D721Med (cell line): ENCODE results near the gene MEF2A.

Source experiments
- DNase-seq: peaks from one replicate; pipeline ENCODE4 v3.0.0; 2011; ENCODE audit warnings: low spot score; ENCODE audit not compliant: insufficient read length
- FAIRE-seq: peaks from 2 replicates; lab custom pipeline; 2011; peaks lifted over from hg19 to GRCh38; lab: Jason Lieb, UNC
- TF ChIP-seq, protein P1 (sequence below): IDR thresholded peaks from 2 replicates; pipeline ENCODE4 v1.5.1; 2012; ENCODE audit warnings: mild to moderate bottlenecking, control low read depth; ENCODE audit not compliant: insufficient read depth; ENCODE audit errors: missing control alignments

The MEF2A gene

DNA sequence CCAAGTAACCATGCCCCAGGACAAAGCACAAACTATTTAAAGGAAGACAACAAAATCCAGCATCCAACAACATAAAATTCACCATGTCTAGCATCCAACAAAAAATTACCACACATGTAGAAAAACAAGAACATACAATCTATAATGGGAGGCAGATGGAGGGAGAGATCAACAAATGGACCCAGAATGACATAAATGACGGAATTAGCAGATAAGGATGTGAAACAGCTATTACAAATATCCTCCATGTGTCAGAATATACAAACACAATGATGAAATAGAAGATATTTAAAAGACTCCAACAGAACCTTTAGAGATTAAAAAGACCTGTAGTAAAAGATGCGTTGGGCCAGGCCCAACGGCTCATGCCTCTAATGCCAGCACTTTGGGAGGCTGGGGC lies 156.6 kb downstream of the MEF2A start:
- DNase-seq = no peak

DNA sequence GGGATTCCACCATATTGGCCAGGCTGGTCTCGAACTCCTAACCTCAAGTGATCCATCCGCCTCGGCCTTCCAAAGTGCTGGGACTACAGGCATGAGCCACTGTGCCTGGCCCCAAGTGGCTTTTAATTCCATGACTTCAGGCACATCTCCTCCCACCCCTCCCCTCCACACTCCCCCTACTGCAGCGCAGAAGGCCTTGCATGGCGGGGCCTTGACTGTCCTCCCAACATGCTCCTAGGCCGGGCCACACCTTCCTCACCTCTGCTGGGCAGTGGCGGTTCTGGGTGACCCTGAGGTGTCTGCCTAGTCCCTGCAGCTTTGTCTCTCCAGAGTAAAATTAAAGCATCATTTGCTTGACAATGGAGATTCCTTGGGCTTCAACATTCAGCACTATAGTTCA lies 160.5 kb downstream of the MEF2A start:
- no peak for FAIRE-seq
- TF ChIP-seq, protein P1, sequence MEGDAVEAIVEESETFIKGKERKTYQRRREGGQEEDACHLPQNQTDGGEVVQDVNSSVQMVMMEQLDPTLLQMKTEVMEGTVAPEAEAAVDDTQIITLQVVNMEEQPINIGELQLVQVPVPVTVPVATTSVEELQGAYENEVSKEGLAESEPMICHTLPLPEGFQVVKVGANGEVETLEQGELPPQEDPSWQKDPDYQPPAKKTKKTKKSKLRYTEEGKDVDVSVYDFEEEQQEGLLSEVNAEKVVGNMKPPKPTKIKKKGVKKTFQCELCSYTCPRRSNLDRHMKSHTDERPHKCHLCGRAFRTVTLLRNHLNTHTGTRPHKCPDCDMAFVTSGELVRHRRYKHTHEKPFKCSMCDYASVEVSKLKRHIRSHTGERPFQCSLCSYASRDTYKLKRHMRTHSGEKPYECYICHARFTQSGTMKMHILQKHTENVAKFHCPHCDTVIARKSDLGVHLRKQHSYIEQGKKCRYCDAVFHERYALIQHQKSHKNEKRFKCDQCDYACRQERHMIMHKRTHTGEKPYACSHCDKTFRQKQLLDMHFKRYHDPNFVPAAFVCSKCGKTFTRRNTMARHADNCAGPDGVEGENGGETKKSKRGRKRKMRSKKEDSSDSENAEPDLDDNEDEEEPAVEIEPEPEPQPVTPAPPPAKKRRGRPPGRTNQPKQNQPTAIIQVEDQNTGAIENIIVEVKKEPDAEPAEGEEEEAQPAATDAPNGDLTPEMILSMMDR = no peak
- no peak for DNase-seq

More for the DNA sequence above, 156.6 kb downstream of the MEF2A start:
- FAIRE-seq = no peak
- TF ChIP-seq, protein P1 = no peak

DNA sequence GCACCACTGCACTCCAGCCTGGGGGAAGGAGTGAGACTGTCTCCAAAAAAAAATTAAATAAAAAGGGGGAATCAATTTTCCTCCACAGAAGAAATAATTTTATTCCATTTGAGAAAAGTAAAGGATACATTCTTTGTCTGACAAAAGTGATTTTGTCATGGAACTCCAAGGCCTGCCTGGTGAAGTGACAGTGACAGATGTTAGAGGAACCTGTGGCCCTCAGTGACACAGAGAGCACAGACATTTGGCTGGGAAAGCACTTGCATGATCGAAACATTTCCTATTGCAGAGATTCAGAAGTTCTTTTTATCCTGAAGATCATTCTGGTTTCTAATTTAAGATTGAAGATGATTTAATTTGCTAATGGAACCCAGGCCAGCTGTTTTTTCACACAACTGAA lies 161.5 kb downstream of the MEF2A start:
- no peak for DNase-seq
- TF ChIP-seq, protein P1 = no peak
- FAIRE-seq = no peak

DNA sequence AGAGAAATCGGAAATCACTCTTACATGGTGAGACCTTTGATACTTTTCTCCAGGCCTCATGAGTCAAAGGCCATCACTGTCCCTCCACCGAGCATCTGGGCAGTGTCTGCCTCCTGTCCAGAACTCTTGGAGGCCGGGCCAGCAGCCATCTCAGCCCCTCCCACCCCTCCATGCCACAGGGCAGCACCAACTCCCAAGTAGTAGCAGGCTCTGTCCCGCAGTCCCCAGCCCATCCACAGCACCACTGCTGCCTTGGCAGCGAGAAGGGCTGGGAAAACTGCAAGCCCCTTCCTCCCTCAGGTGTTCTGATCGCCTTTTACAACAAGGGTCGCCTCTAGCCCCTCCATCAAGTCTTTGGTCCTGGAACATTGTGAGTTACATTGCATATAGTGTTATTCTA lies 161.9 kb downstream of the MEF2A start:
- DNase-seq = no peak
- TF ChIP-seq, protein P1 = no peak
- no peak for FAIRE-seq

DNA sequence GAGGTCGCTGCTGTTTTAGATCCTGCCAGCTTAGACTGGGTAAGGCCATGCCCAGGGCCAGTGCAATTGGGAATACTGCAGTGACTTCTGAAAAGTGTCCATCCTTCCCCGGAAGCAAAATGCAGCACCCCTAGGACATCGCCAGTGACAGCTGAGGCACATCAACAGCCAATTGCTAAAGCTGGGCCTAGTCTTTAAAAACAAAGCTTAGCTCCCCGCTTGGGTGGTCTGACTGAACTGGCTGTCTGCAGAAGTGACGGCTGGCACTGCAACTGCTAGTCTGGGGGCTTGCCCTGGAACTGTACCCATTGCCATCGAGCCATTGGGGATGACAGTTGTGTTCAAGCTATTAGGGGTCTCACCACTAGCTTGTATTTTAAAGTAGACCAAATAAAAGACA lies 163.1 kb downstream of the MEF2A start:
- DNase-seq = no peak

DNA sequence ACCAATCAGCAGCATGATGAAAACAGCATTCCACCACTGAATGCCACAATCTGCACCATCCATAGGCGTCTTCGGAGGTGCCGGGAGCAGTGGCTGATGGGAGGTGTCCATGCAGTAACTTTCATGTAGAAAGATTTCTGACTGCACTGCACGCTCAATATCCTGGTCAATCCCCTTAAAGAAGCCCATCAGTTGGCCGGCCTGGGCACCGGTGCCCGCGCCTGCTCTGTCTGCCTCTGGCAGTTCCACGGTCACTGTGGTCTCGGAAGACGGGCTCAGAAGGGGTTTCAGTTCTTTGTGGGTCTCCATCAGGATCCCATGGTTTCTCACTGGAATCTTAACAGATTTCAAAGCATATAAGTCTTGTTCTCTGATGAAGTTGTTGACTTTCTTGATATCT lies 163.5 kb downstream of the MEF2A start:
- DNase-seq (no peak), FAIRE-seq (no peak)
- TF ChIP-seq, protein P1 = no peak

More for the DNA sequence above, 163.1 kb downstream of the MEF2A start:
- no peak for FAIRE-seq
- TF ChIP-seq, protein P1 = no peak

DNA sequence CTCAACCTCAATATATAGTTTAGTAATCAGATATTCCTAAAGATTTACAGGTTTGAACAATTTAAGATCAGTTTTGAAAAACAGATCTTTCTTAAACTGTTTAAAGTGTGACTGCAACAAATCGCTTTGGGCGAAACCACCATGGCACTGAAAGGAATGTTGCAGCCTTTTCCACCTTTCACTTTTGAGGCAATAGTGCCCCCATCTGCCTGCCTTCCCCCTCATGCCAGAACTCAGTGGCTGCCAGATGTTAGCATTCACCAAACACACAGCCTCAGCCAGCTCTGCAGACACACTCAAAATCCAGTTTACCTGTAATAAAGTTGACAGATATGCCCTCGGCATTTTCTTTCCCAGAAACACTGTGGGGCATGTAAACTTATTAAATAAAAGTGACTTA lies 164.1 kb downstream of the MEF2A start:
- no peak for FAIRE-seq
- no peak for DNase-seq

More for the DNA sequence above, 164.1 kb downstream of the MEF2A start:
- TF ChIP-seq, protein P1 = peak; percentile 38
